ENCODE results near the gene PTPRD.

The PTPRD gene

GRCh38 chr9:9223175-9223574, 1389.6 kb downstream of the PTPRD start:
- DNase-seq (ENCODE audit: extremely low read depth in 1 of 2, low read depth in 1 of 2), result no peak

- DNase-seq (ENCODE audit: extremely low read depth in 1 of 2, low read depth in 1 of 2), result no peak
These were observed 1390.1 kb downstream of the PTPRD start for GRCh38 chr9:9222730-9223129.

GRCh38 chr9:9216934-9217333, 1395.9 kb downstream of the PTPRD start:
- no peak for DNase-seq (ENCODE audit: extremely low read depth in 1 of 2, low read depth in 1 of 2)

- no peak for DNase-seq (ENCODE audit: extremely low read depth in 1 of 2, low read depth in 1 of 2)
These were observed 1397.8 kb downstream of the PTPRD start for GRCh38 chr9:9215050-9215449.

- no peak for DNase-seq (ENCODE audit: extremely low read depth in 1 of 2, low read depth in 1 of 2)
These were observed 1398.7 kb downstream of the PTPRD start for GRCh38 chr9:9214066-9214465.

GRCh38 chr9:9212963-9213362, 1399.8 kb downstream of the PTPRD start:
- DNase-seq (ENCODE audit: extremely low read depth in 1 of 2, low read depth in 1 of 2), result no peak

GRCh38 chr9:9202276-9202675, 1410.5 kb downstream of the PTPRD start:
- no peak for DNase-seq (ENCODE audit: extremely low read depth in 1 of 2, low read depth in 1 of 2)

GRCh38 chr9:9186086-9186485, 1426.7 kb downstream of the PTPRD start:
- no peak for DNase-seq (ENCODE audit: extremely low read depth in 1 of 2, low read depth in 1 of 2)

GRCh38 chr9:9182431-9182830, 1430.4 kb downstream of the PTPRD start:
- no peak for DNase-seq (ENCODE audit: extremely low read depth in 1 of 2, low read depth in 1 of 2)

GRCh38 chr9:9177081-9177480, 1435.7 kb downstream of the PTPRD start:
- no peak for DNase-seq (ENCODE audit: extremely low read depth in 1 of 2, low read depth in 1 of 2)

GRCh38 chr9:9174358-9174757, 1438.4 kb downstream of the PTPRD start:
- DNase-seq (ENCODE audit: extremely low read depth in 1 of 2, low read depth in 1 of 2), result no peak

- DNase-seq (ENCODE audit: extremely low read depth in 1 of 2, low read depth in 1 of 2), result no peak
These were observed 1439.5 kb downstream of the PTPRD start for GRCh38 chr9:9173264-9173663.

GRCh38 chr9:9170439-9171134, 1442.2 kb downstream of the PTPRD start:
- DNase-seq (ENCODE audit: extremely low read depth in 1 of 2, low read depth in 1 of 2), result no peak

GRCh38 chr9:9142001-9142400, 1470.8 kb downstream of the PTPRD start:
- no peak for DNase-seq (ENCODE audit: extremely low read depth in 1 of 2, low read depth in 1 of 2)

GRCh38 chr9:9133526-9133925, 1479.3 kb downstream of the PTPRD start:
- no peak for DNase-seq (ENCODE audit: extremely low read depth in 1 of 2, low read depth in 1 of 2)

GRCh38 chr9:9124616-9125015, 1488.2 kb downstream of the PTPRD start:
- no peak for DNase-seq (ENCODE audit: extremely low read depth in 1 of 2, low read depth in 1 of 2)

- DNase-seq (ENCODE audit: extremely low read depth in 1 of 2, low read depth in 1 of 2), result no peak
These were observed 1490.4 kb downstream of the PTPRD start for GRCh38 chr9:9122230-9122875.

GRCh38 chr9:9117866-9118265, 1494.9 kb downstream of the PTPRD start:
- DNase-seq (ENCODE audit: extremely low read depth in 1 of 2, low read depth in 1 of 2), result no peak

GRCh38 chr9:9112001-9112720, 1500.6 kb downstream of the PTPRD start:
- no peak for DNase-seq (ENCODE audit: extremely low read depth in 1 of 2, low read depth in 1 of 2)

GRCh38 chr9:9108641-9109040, 1504.2 kb downstream of the PTPRD start:
- no peak for DNase-seq (ENCODE audit: extremely low read depth in 1 of 2, low read depth in 1 of 2)

GRCh38 chr9:9102295-9102694, 1510.5 kb downstream of the PTPRD start:
- no peak for DNase-seq (ENCODE audit: extremely low read depth in 1 of 2, low read depth in 1 of 2)

- no peak for DNase-seq (ENCODE audit: extremely low read depth in 1 of 2, low read depth in 1 of 2)
These were observed 1512.7 kb downstream of the PTPRD start for GRCh38 chr9:9100070-9100469.

All from activated CD8-positive, alpha-beta memory T cell treated with anti-CD3 and anti-CD28 coated beads for 1 hour (primary cell).